GM12878 (cell line): ENCODE results near the gene CNIH1.

Experiments used
- CEBPB ChIP-seq, 2 experiments: fragments of 150-350 bp in 1 of 2; IDR thresholded peaks; 2 replicates each; pipeline ENCODE4 v1.6.1; 2012 to 2014; ENCODE audit warnings: low read depth in 2 of 2, low read length in 2 of 2, borderline replicate concordance in 1 of 2, inconsistent platforms in 1 of 2
- CHD4 ChIP-seq: fragments of 200-600 bp; sonication (generic); IDR thresholded peaks from 2 replicates; pipeline ENCODE4 v1.6.1; 2016; ENCODE audit warnings: mild to moderate bottlenecking
- MXI1 ChIP-seq: fragments of 150-350 bp; IDR thresholded peaks from 2 replicates; pipeline ENCODE4 v1.6.1; 2011; ENCODE audit warnings: low read depth, mild to moderate bottlenecking, inconsistent platforms, low read length, improper control_type of control experiment
- POLR2A ChIP-seq: IDR thresholded peaks from 2 replicates; pipeline ENCODE4 v1.6.1; 2011; ENCODE audit warnings: low read depth, mild to moderate bottlenecking, low read length
- RAD21 ChIP-seq: IDR thresholded peaks from 2 replicates; pipeline ENCODE4 v1.6.1; 2011; ENCODE audit warnings: mild to moderate bottlenecking, low read depth, low read length, moderate library complexity; ENCODE audit not compliant: insufficient read depth
- RFX5 ChIP-seq: IDR thresholded peaks from 2 replicates; pipeline ENCODE4 v1.6.1; 2011; ENCODE audit warnings: low read depth, low read length, improper control_type of control experiment
- SREBF2 ChIP-seq: IDR thresholded peaks from 2 replicates; pipeline ENCODE4 v1.6.1; 2012; ENCODE audit warnings: mild to moderate bottlenecking, low read length
- TARDBP ChIP-seq: IDR thresholded peaks from 2 replicates; pipeline ENCODE4 v1.6.1; 2016; ENCODE audit warnings: borderline replicate concordance
- ZNF274 ChIP-seq: IDR thresholded peaks from one replicate; pipeline ENCODE4 v1.8.0; 2011; ENCODE audit not compliant: insufficient read length, insufficient read depth
- TF ChIP-seq, protein P1 (sequence below): IDR thresholded peaks from 2 replicates; pipeline ENCODE4 v1.6.1; 2012; ENCODE audit warnings: low read length, inconsistent platforms
- TF ChIP-seq, protein P2 (sequence below), 3 experiments: IDR thresholded peaks in 2 of 3; conservative IDR thresholded peaks in 1 of 3; 2 replicates each; pipeline ENCODE4 v1.5.1; 2011; ENCODE audit warnings: low read depth in 3 of 3, low read length in 3 of 3, mild to moderate bottlenecking in 3 of 3, control low read depth in 2 of 3, moderate library complexity in 2 of 3, inconsistent platforms in 1 of 3, mixed read lengths in 1 of 3; ENCODE audit not compliant: control insufficient read depth in 2 of 3, insufficient read depth in 1 of 3; ENCODE audit errors: extremely low read depth in 1 of 3

DNA sequence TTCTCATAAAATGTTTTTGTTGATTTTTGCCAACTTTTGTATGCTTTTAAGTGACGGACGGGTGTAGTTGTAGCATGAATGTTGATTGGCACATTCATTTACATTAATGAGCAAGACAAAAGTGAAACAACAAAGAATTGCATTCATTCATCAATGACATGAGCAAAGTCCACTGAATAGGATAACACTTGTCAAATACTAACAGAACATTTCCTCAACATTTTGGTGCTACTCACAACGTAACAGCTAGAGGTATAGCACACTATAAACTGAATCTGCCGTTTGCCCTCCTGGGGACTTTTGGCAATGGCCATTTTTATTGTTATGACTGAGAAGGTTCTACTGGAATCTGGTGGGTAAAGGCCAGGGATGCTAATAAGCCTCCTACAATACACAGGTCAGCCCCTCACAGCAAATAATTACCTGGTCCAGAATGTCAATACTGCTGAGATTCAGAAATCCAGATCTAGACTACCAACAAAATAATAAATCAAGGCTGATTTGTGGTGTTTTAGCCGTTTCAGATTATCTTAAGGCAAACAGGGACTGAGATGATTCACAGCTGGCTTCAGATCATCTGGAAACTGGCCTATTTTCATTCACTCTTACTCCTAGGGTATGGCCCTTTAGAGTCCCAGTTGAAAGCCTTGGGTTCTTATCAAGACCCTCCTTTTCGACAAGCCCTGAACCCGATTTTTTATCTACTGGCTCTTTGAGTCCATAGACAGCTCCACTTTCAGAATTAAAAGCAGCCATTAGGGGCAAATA is 66.9 kb downstream of the CNIH1 start:
- no peak for TF ChIP-seq RAD21
- TF ChIP-seq, protein P1, sequence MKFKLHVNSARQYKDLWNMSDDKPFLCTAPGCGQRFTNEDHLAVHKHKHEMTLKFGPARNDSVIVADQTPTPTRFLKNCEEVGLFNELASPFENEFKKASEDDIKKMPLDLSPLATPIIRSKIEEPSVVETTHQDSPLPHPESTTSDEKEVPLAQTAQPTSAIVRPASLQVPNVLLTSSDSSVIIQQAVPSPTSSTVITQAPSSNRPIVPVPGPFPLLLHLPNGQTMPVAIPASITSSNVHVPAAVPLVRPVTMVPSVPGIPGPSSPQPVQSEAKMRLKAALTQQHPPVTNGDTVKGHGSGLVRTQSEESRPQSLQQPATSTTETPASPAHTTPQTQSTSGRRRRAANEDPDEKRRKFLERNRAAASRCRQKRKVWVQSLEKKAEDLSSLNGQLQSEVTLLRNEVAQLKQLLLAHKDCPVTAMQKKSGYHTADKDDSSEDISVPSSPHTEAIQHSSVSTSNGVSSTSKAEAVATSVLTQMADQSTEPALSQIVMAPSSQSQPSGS, result no peak
- no peak for TF ChIP-seq CHD4
- TF ChIP-seq, protein P2, sequence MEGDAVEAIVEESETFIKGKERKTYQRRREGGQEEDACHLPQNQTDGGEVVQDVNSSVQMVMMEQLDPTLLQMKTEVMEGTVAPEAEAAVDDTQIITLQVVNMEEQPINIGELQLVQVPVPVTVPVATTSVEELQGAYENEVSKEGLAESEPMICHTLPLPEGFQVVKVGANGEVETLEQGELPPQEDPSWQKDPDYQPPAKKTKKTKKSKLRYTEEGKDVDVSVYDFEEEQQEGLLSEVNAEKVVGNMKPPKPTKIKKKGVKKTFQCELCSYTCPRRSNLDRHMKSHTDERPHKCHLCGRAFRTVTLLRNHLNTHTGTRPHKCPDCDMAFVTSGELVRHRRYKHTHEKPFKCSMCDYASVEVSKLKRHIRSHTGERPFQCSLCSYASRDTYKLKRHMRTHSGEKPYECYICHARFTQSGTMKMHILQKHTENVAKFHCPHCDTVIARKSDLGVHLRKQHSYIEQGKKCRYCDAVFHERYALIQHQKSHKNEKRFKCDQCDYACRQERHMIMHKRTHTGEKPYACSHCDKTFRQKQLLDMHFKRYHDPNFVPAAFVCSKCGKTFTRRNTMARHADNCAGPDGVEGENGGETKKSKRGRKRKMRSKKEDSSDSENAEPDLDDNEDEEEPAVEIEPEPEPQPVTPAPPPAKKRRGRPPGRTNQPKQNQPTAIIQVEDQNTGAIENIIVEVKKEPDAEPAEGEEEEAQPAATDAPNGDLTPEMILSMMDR (IDR thresholded peaks at IDR 0.05 in 2 of 3, conservative IDR thresholded peaks at IDR 0.05 in 1 of 3; ENCODE audit: control insufficient read depth in 2 of 3, extremely low read depth in 1 of 3, insufficient read depth in 1 of 3, low read depth in 3 of 3, low read length in 3 of 3), result no peak
- no peak for TF ChIP-seq MXI1
- TF ChIP-seq RFX5, result no peak
- no peak for TF ChIP-seq SREBF2
- TF ChIP-seq ZNF274, result no peak
- no peak for TF ChIP-seq TARDBP
- TF ChIP-seq CEBPB (IDR thresholded peaks at IDR 0.05; ENCODE audit: borderline replicate concordance in 1 of 2, low read depth in 2 of 2, low read length in 2 of 2), result no peak
- no peak for TF ChIP-seq POLR2A
